Epidermal melanocyte (primary cell): Measurements from ENCODE around the gene HECTD3.
"Not testable (repeated sequence)": the region's sequence is repeated elsewhere in the genome, so short reads cannot be mapped to it uniquely, and the experiment has no call there.

Experiments
- DNase-seq: peaks from one replicate; pipeline ENCODE4 v3.0.0; 2011; ENCODE audit warnings: low spot score; ENCODE audit not compliant: insufficient read length

HECTD3 gene

DNA sequence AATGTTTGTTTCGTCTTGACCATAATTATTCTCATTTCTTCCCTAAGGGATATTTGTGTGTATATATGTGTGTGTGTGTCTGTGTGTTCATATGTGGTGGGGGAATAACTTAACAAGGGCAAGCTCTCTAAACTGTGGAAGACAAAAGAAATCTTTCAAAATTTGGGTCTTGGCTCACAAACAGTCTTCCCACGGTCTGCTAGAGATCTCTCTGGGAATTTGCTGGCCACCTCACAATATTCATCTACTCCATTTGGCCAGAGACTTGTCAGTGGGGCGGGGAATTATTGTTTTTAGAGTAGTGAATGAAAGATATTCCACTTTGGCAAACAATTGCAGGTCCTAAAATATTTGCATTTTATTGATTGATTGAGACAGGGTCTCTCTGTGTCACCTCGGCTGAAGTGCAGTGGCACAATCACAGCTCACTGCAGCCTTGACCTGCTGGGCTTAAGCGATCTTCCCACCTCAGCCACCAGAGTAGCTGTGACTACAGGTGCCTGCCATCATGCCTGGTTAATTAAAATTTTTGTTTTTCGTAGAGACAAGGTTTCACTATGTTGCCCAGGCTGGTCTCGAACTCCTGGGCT is 16.7 kb downstream of the HECTD3 start:
- DNase-seq = no peak

DNA sequence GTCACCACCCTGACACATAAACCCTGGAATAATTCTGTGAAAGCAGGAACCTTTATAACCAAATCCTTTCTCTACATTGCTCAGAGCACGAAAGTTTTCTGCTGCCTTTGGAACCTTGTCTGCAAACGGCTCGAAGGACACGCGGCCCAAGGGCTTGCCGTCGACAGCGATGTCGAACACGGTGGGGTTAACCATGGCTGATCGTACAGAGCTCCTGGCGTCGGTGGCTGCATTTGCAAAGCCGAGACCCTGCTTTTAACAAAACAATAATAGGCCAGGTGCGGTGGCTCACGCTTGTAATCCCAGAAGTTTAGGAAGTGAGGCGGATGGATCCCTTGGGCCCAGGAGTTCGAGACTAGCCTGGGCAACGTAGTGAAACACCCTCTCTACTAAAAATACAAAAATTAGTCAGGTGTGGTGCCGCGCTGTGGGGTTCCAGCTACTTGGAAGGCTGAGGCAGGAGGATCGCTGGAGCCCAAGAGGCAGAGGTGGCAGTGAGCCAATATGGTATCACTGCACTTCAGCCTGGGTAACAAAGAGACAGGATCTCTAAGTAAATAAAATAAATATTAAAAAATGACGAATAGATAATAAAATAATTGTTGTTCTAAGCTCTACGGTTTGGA is 22.5 kb downstream of the HECTD3 start:
- DNase-seq = no peak

DNA sequence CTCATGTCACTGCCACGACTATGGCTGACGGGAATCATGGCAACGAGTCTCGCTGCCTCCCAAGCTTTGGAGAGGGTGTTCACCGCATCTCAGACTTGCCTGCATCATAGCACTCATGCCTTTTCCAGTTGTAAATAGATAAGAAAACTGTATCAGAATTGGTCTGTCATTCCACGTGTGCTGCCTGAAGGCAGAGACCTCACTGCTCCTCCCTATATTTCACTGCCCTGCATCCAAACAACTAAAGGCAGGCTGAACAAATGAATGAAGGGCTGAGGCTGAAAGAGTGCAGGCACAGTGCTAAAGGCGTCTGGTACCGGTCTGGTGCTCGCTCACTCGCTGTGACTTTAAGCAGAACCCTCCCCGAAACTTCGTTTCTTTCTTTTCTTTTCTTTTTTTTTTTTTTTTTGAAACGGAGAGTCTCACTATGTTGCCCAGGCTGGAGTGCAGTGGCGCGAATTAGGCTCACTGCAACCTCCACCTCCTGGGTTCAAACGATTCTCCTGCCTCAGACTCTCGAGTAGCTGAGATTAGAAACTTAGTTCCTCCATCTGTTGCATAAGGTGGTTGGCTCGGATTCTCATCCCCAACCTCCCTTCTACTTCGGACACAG is 25.3 kb downstream of the HECTD3 start:
- DNase-seq = no peak

DNA sequence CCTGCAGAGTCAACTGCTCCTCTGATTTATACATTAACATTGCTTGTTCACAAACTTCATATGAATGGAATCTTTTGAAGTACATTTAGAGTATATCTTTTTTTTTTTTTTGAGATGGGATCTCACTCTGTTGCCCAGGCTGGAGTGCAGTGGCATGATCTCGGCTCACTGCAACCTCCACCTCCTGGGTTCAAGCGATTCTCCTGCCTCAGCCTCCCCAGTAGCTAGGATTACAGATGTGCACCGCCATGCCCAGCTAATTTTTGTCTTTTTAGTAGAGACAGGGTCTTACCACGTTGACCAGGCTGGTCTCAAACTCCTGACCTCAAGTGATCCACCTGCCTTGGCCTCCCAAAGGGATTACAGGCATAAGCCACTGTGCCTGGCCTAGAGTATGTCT is 33.8 kb downstream of the HECTD3 start:
- not testable (repeated sequence) for DNase-seq

DNA sequence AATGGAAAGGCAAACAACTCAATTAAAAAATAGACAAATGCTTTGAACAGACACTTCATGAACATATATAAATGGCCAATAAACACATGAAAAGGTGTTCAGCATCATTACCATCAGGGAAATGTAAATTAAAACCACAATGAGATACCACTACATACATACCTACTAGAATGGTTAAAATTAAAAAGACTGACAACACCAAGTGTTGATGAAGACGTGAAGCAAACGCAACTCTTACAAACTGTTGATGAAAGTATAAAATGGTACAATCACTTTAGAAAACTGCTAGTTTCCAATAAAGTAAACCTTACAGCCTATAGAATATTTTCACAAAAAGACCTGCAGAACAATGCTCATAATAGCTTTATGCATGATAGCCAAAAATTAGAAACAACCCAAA is 34.9 kb downstream of the HECTD3 start:
- DNase-seq = no peak

DNA sequence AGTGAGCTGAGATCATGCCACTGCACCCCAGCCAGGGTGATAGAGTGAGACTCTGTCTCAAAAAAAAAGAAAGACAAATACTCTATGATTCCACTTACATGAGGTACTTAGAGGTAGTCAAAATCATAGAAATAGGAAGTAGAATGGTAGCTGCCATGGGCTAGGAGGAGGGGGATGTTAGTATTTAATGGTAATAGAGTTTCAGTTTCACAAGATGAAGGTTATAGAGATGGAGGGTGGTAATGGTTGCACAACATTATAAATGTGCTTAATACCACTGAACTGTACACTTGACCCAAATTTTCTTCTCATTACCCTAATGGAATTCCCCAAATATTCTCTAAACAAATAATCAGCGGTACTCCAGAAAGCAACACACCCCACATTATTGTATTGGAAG is 37.5 kb downstream of the HECTD3 start:
- DNase-seq = no peak

DNA sequence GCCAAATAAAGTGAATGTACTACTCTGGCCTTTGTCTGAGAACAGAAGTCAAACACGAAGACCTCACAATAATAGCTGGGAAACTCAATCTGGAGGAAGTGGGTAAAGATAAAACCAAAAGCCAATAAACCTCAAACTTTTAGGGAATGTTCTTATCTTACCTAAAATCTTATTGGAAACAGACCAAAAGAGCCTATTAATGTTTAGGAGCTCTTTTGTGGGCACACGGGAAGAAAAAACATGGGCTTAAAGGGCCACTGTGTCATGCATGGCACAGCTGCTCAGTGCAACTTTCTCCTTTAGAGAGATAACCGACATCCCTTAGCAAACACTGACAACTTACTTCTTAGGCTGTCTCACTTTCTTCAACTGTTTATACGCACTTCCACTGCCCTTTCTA is 40.8 kb downstream of the HECTD3 start:
- DNase-seq = no peak

DNA sequence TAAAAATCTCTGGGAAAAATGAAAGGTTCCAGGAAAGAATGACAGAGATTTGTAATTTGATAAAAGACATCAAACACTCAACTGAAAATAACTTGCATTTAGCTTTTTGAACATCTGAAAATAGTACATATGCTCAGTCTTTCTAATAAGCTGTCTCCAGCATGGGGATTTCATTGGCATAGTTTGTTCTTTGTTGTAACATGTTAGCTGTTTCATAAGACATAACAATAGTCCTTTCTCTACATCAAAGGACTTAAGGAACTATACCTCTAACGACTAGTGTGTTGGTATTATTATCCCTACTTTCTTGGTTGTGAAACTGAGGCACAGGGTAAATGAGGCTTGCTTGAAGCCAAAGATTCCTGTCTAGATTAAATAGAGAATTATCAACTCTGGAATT is 46.7 kb downstream of the HECTD3 start:
- DNase-seq = no peak

DNA sequence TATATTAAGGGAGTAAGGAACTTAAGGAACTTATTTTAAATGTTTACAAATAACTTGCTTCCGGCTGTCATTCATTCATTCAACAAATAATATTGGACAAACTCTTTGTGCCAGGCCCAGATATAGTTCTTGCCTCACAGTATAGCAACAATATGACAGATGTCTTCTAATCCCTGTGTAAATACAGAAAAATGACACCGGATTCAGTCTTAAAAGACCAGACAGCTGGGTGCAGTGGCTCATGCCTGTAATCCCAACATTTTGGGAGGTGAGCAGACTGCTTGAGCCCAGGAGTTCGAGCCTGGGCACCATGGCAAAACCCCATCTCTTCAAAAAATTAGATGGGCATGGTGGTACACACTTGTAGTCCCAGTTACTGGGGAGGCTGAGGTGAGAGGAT is 48.4 kb downstream of the HECTD3 start:
- DNase-seq = no peak

DNA sequence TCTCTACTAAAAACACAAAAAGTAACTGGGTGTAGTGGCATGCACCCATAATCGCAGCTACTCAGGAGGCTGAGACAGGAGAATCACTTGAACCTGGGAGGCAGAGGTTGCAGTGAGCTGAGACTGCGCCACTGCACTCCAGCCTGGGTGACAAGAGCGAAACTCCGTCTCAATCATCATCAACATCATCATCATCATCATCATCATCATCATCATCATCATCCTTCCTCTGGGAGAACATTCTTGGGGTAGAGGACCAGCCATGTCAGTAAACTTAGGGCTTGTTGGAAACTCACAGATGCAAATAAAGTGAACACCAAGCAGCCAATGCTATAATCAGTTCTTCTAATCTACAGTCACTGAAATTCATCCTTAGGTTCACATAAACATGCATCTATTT is 49.1 kb downstream of the HECTD3 start:
- DNase-seq = not testable (repeated sequence)

DNA sequence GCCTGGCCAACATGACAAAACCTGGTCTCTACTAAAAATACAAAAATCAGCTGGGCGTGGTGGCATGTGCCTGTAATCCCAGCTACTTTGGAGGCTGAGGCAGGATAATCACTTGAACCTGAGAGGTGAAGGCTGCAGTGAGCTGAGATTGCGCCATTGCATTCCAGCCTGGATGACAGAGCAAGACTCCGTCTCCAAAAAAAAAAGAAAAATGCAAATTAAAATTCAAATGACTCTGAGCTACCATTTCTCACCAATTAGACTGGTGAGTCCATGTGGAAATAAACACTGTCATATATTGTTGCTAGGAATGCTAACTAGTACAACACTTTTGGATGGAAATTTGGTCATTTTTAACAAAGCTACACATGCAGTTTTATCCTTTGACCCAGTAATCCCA is 53.6 kb downstream of the HECTD3 start:
- DNase-seq = not testable (repeated sequence)

DNA sequence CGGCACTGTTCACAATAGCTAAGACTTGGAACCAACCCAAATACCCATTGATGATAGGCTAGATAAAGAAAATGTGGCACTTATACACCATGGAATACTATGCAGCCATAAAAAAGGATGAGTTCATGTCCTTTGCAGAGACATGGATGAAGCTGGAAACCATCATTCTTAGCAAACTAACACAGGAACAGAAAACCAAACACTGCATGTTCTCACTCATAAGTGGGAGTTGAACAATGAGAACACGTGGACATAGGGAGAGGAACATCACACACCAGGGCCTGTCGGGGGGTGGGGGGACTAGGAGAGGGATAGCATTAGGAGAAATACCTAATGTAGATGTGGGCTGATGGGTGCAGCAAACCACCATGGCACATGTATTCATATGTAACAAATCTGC is 55.0 kb downstream of the HECTD3 start:
- not testable (repeated sequence) for DNase-seq
